HepG2 (cell line): ENCODE measurements around the gene PRR35. TPM values are rescaled to one million over a fixed set of nuclear protein-coding genes. Genes with fewer than 3 reads are reported as not detected.

ENCODE experiments used
- ATAC-seq: fragments of 200-7000 bp; cut with Tn5 transposase; 3 replicates; pipeline ENCODE4 v1.9.1; 2020; ENCODE audit warnings: mild to moderate bottlenecking, moderate library complexity
- BruUV-seq: library from RNA; stranded (reverse); fragments of 400-500 nt; replicated peaks from 2 replicates; lab custom pipeline; 2021; lab: Mats Ljungman, UMichigan
- CTCF ChIA-PET: fragments of 300-600 bp; formaldehyde crosslinking; extraction: SDS; loops from one replicate; lab custom pipeline; 2021; ENCODE audit warnings: low total read pairs, inconsistent platforms, low intra/inter-chr PET ratio; lab: Yijun Ruan, JAX
- POLR2A ChIA-PET: fragments of 350-600 bp; sonication (Branson Sonifier 250); formaldehyde crosslinking; loops from one replicate; lab custom pipeline; 2020; ENCODE audit warnings: antibody characterized with exemption, inconsistent platforms; lab: Yijun Ruan, JAX
- DNase-seq: peaks from one replicate; pipeline ENCODE4 v3.0.0-alpha.2; 2015; ENCODE audit warnings: low spot score
- FAIRE-seq: peaks from 3 replicates; lab custom pipeline; 2011; peaks lifted over from hg19 to GRCh38; lab: Jason Lieb, UNC
- H2AFZ ChIP-seq: one replicate; pipeline ENCODE4 v1.6.1; 2011; ENCODE audit warnings: low read length, inconsistent platforms
- H3K27ac ChIP-seq: fragments of 300-600 bp; 3 replicates; pipeline ENCODE4 v1.8.0; 2011; ENCODE audit warnings: mixed run types, mild to moderate bottlenecking, mixed read lengths, low read length, inconsistent platforms; ENCODE audit not compliant: insufficient read depth; ENCODE audit errors: extremely low read length
- H3K27me3 ChIP-seq, 2 experiments: fragments of 200-600 bp in 1 of 2; 2 replicates in 1 of 2; 3 replicates in 1 of 2; pipeline versions ENCODE4 v1.6.0 to v1.8.0; 2011; ENCODE audit warnings: low read length in 2 of 2, mild to moderate bottlenecking in 2 of 2, moderate library complexity in 2 of 2, inconsistent platforms in 1 of 2; ENCODE audit not compliant: insufficient read depth in 2 of 2, control insufficient read depth in 1 of 2
- H3K36me3 ChIP-seq, 2 experiments: fragments of 200-600 bp in 1 of 2; replicated peaks in 1 of 2; 2 replicates in 1 of 2; 3 replicates in 1 of 2; pipeline versions ENCODE4 v1.5.1 to v1.8.0; 2011; ENCODE audit warnings: low read length in 2 of 2, inconsistent platforms in 1 of 2; ENCODE audit not compliant: insufficient read depth in 2 of 2, control insufficient read depth in 1 of 2
- H3K4me1 ChIP-seq: 2 replicates; pipeline ENCODE4 v1.5.1; 2012; ENCODE audit warnings: low read length, inconsistent platforms; ENCODE audit not compliant: insufficient read depth
- H3K4me2 ChIP-seq: 2 replicates; pipeline ENCODE4 v1.6.0; 2011; ENCODE audit warnings: low read depth, low read length, inconsistent platforms
- H3K4me3 ChIP-seq, 3 experiments: fragments of 200-600 bp in 1 of 3; sonication (generic), shearing (Covaris generic) in 1 of 3; replicated peaks in 1 of 3; 2 replicates each; pipeline ENCODE4 v1.5.1; 2011 to 2016; ENCODE audit warnings: low read length in 3 of 3, inconsistent platforms in 2 of 3, low read depth in 2 of 3, mild to moderate bottlenecking in 2 of 3, control low read depth in 1 of 3, mixed read lengths in 1 of 3; ENCODE audit not compliant: insufficient read depth in 1 of 3
- H3K79me2 ChIP-seq: one replicate; pipeline ENCODE4 v1.6.1; 2011; ENCODE audit warnings: low read length, inconsistent platforms; ENCODE audit not compliant: insufficient read depth
- H3K9ac ChIP-seq: 2 replicates; pipeline ENCODE4 v1.6.0; 2011; ENCODE audit warnings: mild to moderate bottlenecking, low read depth, low read length, inconsistent platforms; ENCODE audit not compliant: insufficient read depth
- H3K9me3 ChIP-seq: 2 replicates; pipeline ENCODE4 v1.5.1; 2012; ENCODE audit warnings: mild to moderate bottlenecking, low read length
- H4K20me1 ChIP-seq: 2 replicates; pipeline ENCODE4 v1.6.0; 2011; ENCODE audit warnings: inconsistent platforms, mild to moderate bottlenecking, low read length, moderate library complexity; ENCODE audit not compliant: insufficient read depth
- CBX5 ChIP-seq: sonication (generic); formaldehyde crosslinking; IDR thresholded peaks from 2 replicates; pipeline ENCODE4 v1.4.0; 2020; ENCODE audit warnings: missing genetic modification reagents, borderline replicate concordance
- GLI4 ChIP-seq: sonication (generic); formaldehyde crosslinking; IDR thresholded peaks from 2 replicates; pipeline ENCODE4 v1.5.1; 2020; ENCODE audit warnings: missing genetic modification reagents, mild to moderate bottlenecking, moderate library complexity, borderline replicate concordance
- HNRNPLL ChIP-seq: fragments of 200-400 bp; formaldehyde crosslinking; IDR thresholded peaks from 2 replicates; pipeline ENCODE4 v1.6.1; 2017; ENCODE audit warnings: mild to moderate bottlenecking, low read depth, low read length; ENCODE audit not compliant: poor library complexity, severe bottlenecking
- HOXA3 ChIP-seq: sonication (generic); formaldehyde crosslinking; IDR thresholded peaks from 2 replicates; pipeline ENCODE4 v1.5.0; 2020; ENCODE audit warnings: missing genetic modification reagents
- IKZF4 ChIP-seq: sonication (generic); formaldehyde crosslinking; IDR thresholded peaks from 2 replicates; pipeline ENCODE4 v1.5.1; 2020; ENCODE audit warnings: borderline replicate concordance, mild to moderate bottlenecking, low read depth, missing genetic modification reagents; ENCODE audit errors: not compliant biosample characterization
- MYNN ChIP-seq: sonication (generic); formaldehyde crosslinking; IDR thresholded peaks from 2 replicates; pipeline ENCODE4 v1.4.0; 2020; ENCODE audit warnings: mild to moderate bottlenecking, low read depth, missing genetic modification reagents
- NFIB ChIP-seq: sonication (generic); formaldehyde crosslinking; IDR thresholded peaks from 2 replicates; pipeline ENCODE4 v1.9.0; 2021; ENCODE audit warnings: missing genetic modification reagents, mild to moderate bottlenecking, borderline replicate concordance
- SAP130 ChIP-seq: IDR thresholded peaks from 2 replicates; pipeline ENCODE4 v1.6.1; 2016; ENCODE audit warnings: low read depth
- SMAD9 ChIP-seq: sonication (generic); formaldehyde crosslinking; IDR thresholded peaks from 2 replicates; pipeline ENCODE4 v1.5.1; 2020; ENCODE audit warnings: mild to moderate bottlenecking, missing genetic modification reagents
- SRSF9 ChIP-seq: fragments of 200-400 bp; formaldehyde crosslinking; IDR thresholded peaks from 2 replicates; pipeline ENCODE4 v1.6.1; 2018; ENCODE audit warnings: borderline replicate concordance, mild to moderate bottlenecking, low read depth, low read length; ENCODE audit not compliant: insufficient read depth, poor library complexity, severe bottlenecking
- TIGD3 ChIP-seq: sonication (generic); formaldehyde crosslinking; IDR thresholded peaks from 2 replicates; pipeline ENCODE4 v1.5.1; 2020; ENCODE audit warnings: mild to moderate bottlenecking, missing genetic modification reagents, borderline replicate concordance
- XBP1 ChIP-seq: sonication (generic); formaldehyde crosslinking; IDR thresholded peaks from 2 replicates; pipeline ENCODE4 v1.5.0; 2020; ENCODE audit warnings: missing genetic modification reagents
- ZBTB26 ChIP-seq: IDR thresholded peaks from 2 replicates; pipeline ENCODE4 v1.6.1; 2016; ENCODE audit warnings: missing compliant biosample characterization, missing genetic modification reagents, borderline replicate concordance
- ZNF17 ChIP-seq: sonication (generic); formaldehyde crosslinking; IDR thresholded peaks from 2 replicates; pipeline ENCODE4 v1.5.0; 2020; ENCODE audit warnings: mild to moderate bottlenecking, missing genetic modification reagents
- ZNF251 ChIP-seq: sonication (generic); formaldehyde crosslinking; IDR thresholded peaks from 2 replicates; pipeline ENCODE4 v1.9.0; 2021; ENCODE audit warnings: mild to moderate bottlenecking, missing genetic modification reagents
- ZNF441 ChIP-seq: sonication (generic); formaldehyde crosslinking; IDR thresholded peaks from 2 replicates; pipeline ENCODE4 v1.7.0; 2021; ENCODE audit warnings: missing genetic modification reagents, borderline replicate concordance
- ZNF652 ChIP-seq: IDR thresholded peaks from 2 replicates; pipeline ENCODE4 v1.6.1; 2016; ENCODE audit warnings: low read depth, borderline replicate concordance
- ZSCAN22 ChIP-seq: sonication (generic); formaldehyde crosslinking; IDR thresholded peaks from 2 replicates; pipeline ENCODE4 v1.4.0; 2020; ENCODE audit warnings: mild to moderate bottlenecking, missing genetic modification reagents
- WGBS: methylation state at CpG from one replicate; pipeline ENCODE4 v1.1.6; 2017; ENCODE audit warnings: low lambda C conversion rate; 5-methylcytosine and 5-hydroxymethylcytosine counted together
- in situ Hi-C: cut with HindIII; loops from 2 replicates; pipeline ENCODE4 v1.10.0; 2017; ENCODE audit warnings: low pct_unique_long_range_greater_than_20kb; ENCODE audit not compliant: extremely low pct_ligation_motif_present
- intact Hi-C: fragments of 100-400 bp; cut with micrococcal nuclease; formaldehyde crosslinking; loops from one replicate; pipeline ENCODE4 v1.10.0; 2022; ENCODE audit not compliant: unreplicated experiment
- polyA plus RNA-seq, 8 experiments: library from polyadenylated mRNA; depleted of rRNA in 3 of 8; stranded (reverse) in 7 of 8; unstranded in 1 of 8; fragments of >200 nt; fragmentation: Illumina TruSeq in 4 of 8; extraction: Trizol in 4 of 8; gene quantifications; 2 replicates each; pipeline versions ENCODE4 v1.2.1 to v1.2.3, GENCODE V29; 2011 to 2016; ENCODE audit warnings: low read depth in 4 of 8, missing spikeins in 1 of 8, mixed read lengths in 1 of 8; ENCODE audit not compliant: insufficient read depth in 1 of 8
- total RNA-seq, 5 experiments: library from RNA; depleted of rRNA; stranded (reverse); fragments of >200 nt; fragmentation: Illumina TruSeq; extraction: Trizol; gene quantifications; 2 replicates each; pipeline ENCODE4 v1.2.3, GENCODE V29; 2016; ENCODE audit warnings: low read depth in 1 of 5

PRR35 gene
- total and polyA plus RNA-seq, 2 of the 13 experiments (the other 11 are each of a cell fraction or from before 2014, with no cell fraction given) = 0.07 to 0.16 TPM

GRCh38 chr16:536746-537145 is 23.4 kb upstream of the PRR35 start:
- H3K36me3 ChIP-seq = peaks cover 13 to 19% of the 10 kb centered on the region in 2 experiments; a peak in 4 of 5 replicates
- POLR2A ChIA-PET = interaction anchor here (1.3 kb wide), 1 partner anchor 184 kb away, joined by 3 read pairs; the partner anchor contains the start of gene ANTKMT
- H3K9ac ChIP-seq = no peak overlapping the region
- no peaks in the 10 kb centered on the region for H3K27me3 ChIP-seq
- H4K20me1 ChIP-seq = peaks cover 5% of the 10 kb centered on the region; the same call in 1 of the 2 replicates
- H3K4me3 ChIP-seq = no peak overlapping the region
- intact Hi-C loops (no loop called here), in situ Hi-C loops (no loop called here)
- CTCF ChIA-PET = no interaction called here
- BruUV-seq = no TSS peak
- H2AFZ ChIP-seq = no peak overlapping the region
- no peak for FAIRE-seq
- no peak overlapping the region for H3K4me2 ChIP-seq
- no peak overlapping the region for H3K27ac ChIP-seq
- no peak for TF ChIP-seq ZNF251
- TF ChIP-seq SAP130 = no peak
- TF ChIP-seq HNRNPLL = no peak
- TF ChIP-seq GLI4 (CRISPR knock-in tag) = no peak
- TF ChIP-seq MYNN (CRISPR knock-in tag) = no peak
- no peak for TF ChIP-seq TIGD3 (CRISPR knock-in tag)
- TF ChIP-seq ZNF17 (CRISPR knock-in tag) = no peak
- TF ChIP-seq ZNF652 = no peak
- no peak for TF ChIP-seq CBX5 (CRISPR knock-in tag)
- TF ChIP-seq SMAD9 (CRISPR knock-in tag) = no peak
- no peak for TF ChIP-seq ZNF441 (CRISPR knock-in tag)
- no peak for TF ChIP-seq SRSF9
- no peak for TF ChIP-seq ZBTB26 (CRISPR knock-in tag)
- no peak for TF ChIP-seq IKZF4 (CRISPR knock-in tag)
- TF ChIP-seq XBP1 = no peak
- no peak for TF ChIP-seq NFIB (CRISPR knock-in tag)
- TF ChIP-seq ZSCAN22 (CRISPR knock-in tag) = no peak
- no peak for TF ChIP-seq HOXA3
- 93% methylated on average over 7 of the region's 17 CpGs for WGBS
- peaks cover 38% of the 10 kb centered on the region for H3K4me1 ChIP-seq
- H3K79me2 ChIP-seq = peaks cover 62% of the 10 kb centered on the region
- H3K9me3 ChIP-seq = no peaks in the 10 kb centered on the region
- DNase-seq = no peak
- no peak for ATAC-seq
